ENCODE measurements around the gene LYST.

LYST gene

GRCh38 chr1:235708390-235708962, 158.2 kb downstream of the LYST start:
- H3K9me3 ChIP-seq (ENCODE audit: control insufficient read depth, insufficient read depth, low read length), result no peaks in the 10 kb centered on the region
- TF ChIP-seq, protein P1, sequence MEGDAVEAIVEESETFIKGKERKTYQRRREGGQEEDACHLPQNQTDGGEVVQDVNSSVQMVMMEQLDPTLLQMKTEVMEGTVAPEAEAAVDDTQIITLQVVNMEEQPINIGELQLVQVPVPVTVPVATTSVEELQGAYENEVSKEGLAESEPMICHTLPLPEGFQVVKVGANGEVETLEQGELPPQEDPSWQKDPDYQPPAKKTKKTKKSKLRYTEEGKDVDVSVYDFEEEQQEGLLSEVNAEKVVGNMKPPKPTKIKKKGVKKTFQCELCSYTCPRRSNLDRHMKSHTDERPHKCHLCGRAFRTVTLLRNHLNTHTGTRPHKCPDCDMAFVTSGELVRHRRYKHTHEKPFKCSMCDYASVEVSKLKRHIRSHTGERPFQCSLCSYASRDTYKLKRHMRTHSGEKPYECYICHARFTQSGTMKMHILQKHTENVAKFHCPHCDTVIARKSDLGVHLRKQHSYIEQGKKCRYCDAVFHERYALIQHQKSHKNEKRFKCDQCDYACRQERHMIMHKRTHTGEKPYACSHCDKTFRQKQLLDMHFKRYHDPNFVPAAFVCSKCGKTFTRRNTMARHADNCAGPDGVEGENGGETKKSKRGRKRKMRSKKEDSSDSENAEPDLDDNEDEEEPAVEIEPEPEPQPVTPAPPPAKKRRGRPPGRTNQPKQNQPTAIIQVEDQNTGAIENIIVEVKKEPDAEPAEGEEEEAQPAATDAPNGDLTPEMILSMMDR (IDR thresholded peaks at IDR 0.05; ENCODE audit: low read depth, low read length, poor library complexity, severe bottlenecking), result no peak
- TF ChIP-seq EZH2phosphoT487 (IDR thresholded peaks at IDR 0.05; ENCODE audit: borderline replicate concordance, low read length), result no peak
- no peak overlapping the region for H3K4me3 ChIP-seq (ENCODE audit: low read length)

GRCh38 chr1:235703506-235703905, 163.2 kb downstream of the LYST start:
- H4K20me1 ChIP-seq (ENCODE audit: control insufficient read depth, insufficient read depth, low read depth, low read length), result no peaks in the 10 kb centered on the region
- no peaks in the 10 kb centered on the region for H3K4me1 ChIP-seq (ENCODE audit: control insufficient read depth, low read length)
- H3K36me3 ChIP-seq (ENCODE audit: control insufficient read depth, low read length), result no peaks in the 10 kb centered on the region
- H3K9me3 ChIP-seq (ENCODE audit: control insufficient read depth, insufficient read depth, low read length), result no peaks in the 10 kb centered on the region
- H3F3A ChIP-seq (ENCODE audit: control insufficient read depth, insufficient read depth), result no peaks in the 10 kb centered on the region
- H3K4me2 ChIP-seq (ENCODE audit: low read length), result no peak overlapping the region
- TF ChIP-seq EZH2phosphoT487 (IDR thresholded peaks at IDR 0.05; ENCODE audit: borderline replicate concordance, low read length), result no peak
- TF ChIP-seq, protein P1 (IDR thresholded peaks at IDR 0.05; ENCODE audit: low read depth, low read length, poor library complexity, severe bottlenecking), result no peak
- H3K27me3 ChIP-seq (ENCODE audit: control insufficient read depth, low read length), result no peaks in the 10 kb centered on the region
- no peaks in the 10 kb centered on the region for H3K79me2 ChIP-seq (ENCODE audit: control insufficient read depth, low read length)
- no peak overlapping the region for H3K4me3 ChIP-seq (ENCODE audit: low read length)
- H3K9me2 ChIP-seq (replicated peaks; ENCODE audit: control insufficient read depth, low read length), result no peaks in the 10 kb centered on the region
- H3K27ac ChIP-seq (ENCODE audit: low read depth, low read length), result no peak overlapping the region

More at GRCh38 chr1:235708390-235708962, 158.2 kb downstream of the LYST start:
- Histone ChIP-seq H3K4me2 (ENCODE audit: low read length) (no peak overlapping the region), H3F3A (ENCODE audit: control insufficient read depth, insufficient read depth) (no peaks in the 10 kb centered on the region), H3K9me2 (replicated peaks; ENCODE audit: control insufficient read depth, low read length) (no peaks in the 10 kb centered on the region), H3K79me2 (ENCODE audit: control insufficient read depth, low read length) (no peaks in the 10 kb centered on the region), H3K36me3 (ENCODE audit: control insufficient read depth, low read length) (no peaks in the 10 kb centered on the region), H4K20me1 (ENCODE audit: control insufficient read depth, insufficient read depth, low read depth, low read length) (no peaks in the 10 kb centered on the region), H3K27ac (ENCODE audit: low read depth, low read length) (no peak overlapping the region), H3K4me1 (ENCODE audit: control insufficient read depth, low read length) (no peaks in the 10 kb centered on the region), H3K27me3 (ENCODE audit: control insufficient read depth, low read length) (no peaks in the 10 kb centered on the region)

- no peaks in the 10 kb centered on the region for H3K4me1 ChIP-seq (ENCODE audit: control insufficient read depth, low read length)
- H3K27ac ChIP-seq (ENCODE audit: low read depth, low read length), result no peak overlapping the region
- no peaks in the 10 kb centered on the region for H4K20me1 ChIP-seq (ENCODE audit: control insufficient read depth, insufficient read depth, low read depth, low read length)
- H3K9me2 ChIP-seq (replicated peaks; ENCODE audit: control insufficient read depth, low read length), result no peaks in the 10 kb centered on the region
- no peak overlapping the region for H3K4me2 ChIP-seq (ENCODE audit: low read length)
- no peak overlapping the region for H3K4me3 ChIP-seq (ENCODE audit: low read length)
- no peaks in the 10 kb centered on the region for H3F3A ChIP-seq (ENCODE audit: control insufficient read depth, insufficient read depth)
- TF ChIP-seq, protein P1 (IDR thresholded peaks at IDR 0.05; ENCODE audit: low read depth, low read length, poor library complexity, severe bottlenecking), result no peak
- TF ChIP-seq EZH2phosphoT487 (IDR thresholded peaks at IDR 0.05; ENCODE audit: borderline replicate concordance, low read length), result no peak
- no peaks in the 10 kb centered on the region for H3K36me3 ChIP-seq (ENCODE audit: control insufficient read depth, low read length)
- no peaks in the 10 kb centered on the region for H3K27me3 ChIP-seq (ENCODE audit: control insufficient read depth, low read length)
- H3K79me2 ChIP-seq (ENCODE audit: control insufficient read depth, low read length), result no peaks in the 10 kb centered on the region
- no peaks in the 10 kb centered on the region for H3K9me3 ChIP-seq (ENCODE audit: control insufficient read depth, insufficient read depth, low read length)
These were observed 164.3 kb downstream of the LYST start for GRCh38 chr1:235702412-235702811.

Data from DOHH2 (cell line).